ENCODE data around the gene PADI3.

Gene PADI3

DNA sequence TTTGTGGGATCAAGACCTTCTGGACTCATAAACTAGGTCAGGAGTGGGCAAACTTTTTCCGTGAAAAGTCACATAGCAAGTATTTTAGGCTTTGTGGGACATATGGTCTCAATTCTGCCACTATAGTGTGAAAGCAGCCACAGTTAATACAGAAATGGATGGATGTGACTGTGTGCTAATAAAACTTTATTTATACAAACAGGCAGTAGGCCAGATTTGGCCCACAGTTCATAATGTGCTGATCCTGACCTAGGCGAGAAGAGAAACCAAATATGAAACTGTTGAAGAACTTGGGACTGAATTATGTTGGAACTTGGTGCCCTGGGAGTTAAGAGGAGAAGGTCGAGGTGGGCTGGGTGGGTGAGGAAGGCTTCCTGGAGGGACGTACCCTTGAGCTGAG is 17.1 kb downstream of the PADI3 start:
- H3K9me3 ChIP-seq (ENCODE audit: control insufficient read depth in 2 of 2, low read length in 2 of 2) = no peaks in the 10 kb centered on the region
- H3K36me3 ChIP-seq (ENCODE audit: control insufficient read depth in 2 of 2, insufficient read depth in 2 of 2, low read length in 2 of 2) = no peaks in the 10 kb centered on the region
- H3K27me3 ChIP-seq (ENCODE audit: control insufficient read depth in 2 of 2, insufficient read depth in 2 of 2, low read length in 2 of 2) = no peaks in the 10 kb centered on the region
- H3K4me1 ChIP-seq (ENCODE audit: control insufficient read depth in 2 of 2, insufficient read depth in 2 of 2, low read length in 2 of 2) = no peaks in the 10 kb centered on the region
- H3K27ac ChIP-seq (ENCODE audit: low read depth in 2 of 2, low read length in 2 of 2) = no peak overlapping the region
- no peak overlapping the region for H3K9ac ChIP-seq (ENCODE audit: low read depth in 1 of 2, low read length in 2 of 2)
- H3K4me3 ChIP-seq (ENCODE audit: low read length in 2 of 2) = no peak overlapping the region

DNA sequence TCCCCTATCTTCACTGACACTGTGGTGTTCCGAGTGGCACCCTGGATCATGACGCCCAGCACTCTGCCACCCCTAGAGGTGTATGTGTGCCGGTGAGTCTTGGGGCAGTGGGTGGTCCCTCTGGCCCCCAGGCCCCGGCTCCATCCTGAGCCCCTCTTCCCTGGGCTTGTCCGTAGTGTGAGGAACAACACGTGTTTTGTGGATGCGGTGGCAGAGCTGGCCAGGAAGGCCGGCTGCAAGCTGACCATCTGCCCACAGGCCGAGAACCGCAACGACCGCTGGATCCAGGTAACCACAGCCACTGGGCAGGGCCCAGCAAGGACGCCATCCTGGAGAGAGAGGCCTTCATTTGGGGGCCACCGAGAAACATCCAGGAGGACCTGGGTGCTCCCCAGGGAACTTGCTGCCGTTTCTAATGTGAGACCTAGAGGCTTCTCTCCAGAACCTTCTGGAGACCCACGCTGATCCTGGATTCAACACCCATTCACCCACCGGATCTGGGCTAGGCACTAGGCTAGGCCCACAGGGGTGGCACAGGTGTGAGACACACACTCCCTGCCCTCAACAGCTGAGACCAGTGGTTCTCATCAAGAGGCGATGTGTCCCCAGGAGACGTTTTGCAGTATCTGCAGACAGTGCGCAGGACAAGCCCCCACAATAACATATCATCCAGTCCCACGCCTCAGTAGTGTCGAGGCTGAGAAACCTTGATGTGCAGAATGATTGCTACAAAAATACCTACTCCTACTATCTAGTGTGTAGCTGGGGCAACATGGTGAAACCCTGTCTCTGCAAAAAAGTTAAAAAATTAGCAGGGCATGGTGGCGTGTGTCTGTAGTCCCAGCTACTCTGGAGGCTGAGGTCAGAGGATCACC is 22.2 kb downstream of the PADI3 start:
- H3K9me3 ChIP-seq (ENCODE audit: control insufficient read depth in 2 of 2, low read length in 2 of 2) = no peaks in the 10 kb centered on the region
- no peak overlapping the region for H3K9ac ChIP-seq (ENCODE audit: low read depth in 1 of 2, low read length in 2 of 2)
- peaks cover 6 to 12% of the 10 kb centered on the region in 2 donors for H3K4me1 ChIP-seq (ENCODE audit: control insufficient read depth in 2 of 2, insufficient read depth in 2 of 2, low read length in 2 of 2)
- no peaks in the 10 kb centered on the region for H3K27me3 ChIP-seq (ENCODE audit: control insufficient read depth in 2 of 2, insufficient read depth in 2 of 2, low read length in 2 of 2)
- no peaks in the 10 kb centered on the region for H3K36me3 ChIP-seq (ENCODE audit: control insufficient read depth in 2 of 2, insufficient read depth in 2 of 2, low read length in 2 of 2)
- H3K4me3 ChIP-seq (ENCODE audit: low read length in 2 of 2) = no peak overlapping the region
- no peak overlapping the region for H3K27ac ChIP-seq (ENCODE audit: low read depth in 2 of 2, low read length in 2 of 2)

DNA sequence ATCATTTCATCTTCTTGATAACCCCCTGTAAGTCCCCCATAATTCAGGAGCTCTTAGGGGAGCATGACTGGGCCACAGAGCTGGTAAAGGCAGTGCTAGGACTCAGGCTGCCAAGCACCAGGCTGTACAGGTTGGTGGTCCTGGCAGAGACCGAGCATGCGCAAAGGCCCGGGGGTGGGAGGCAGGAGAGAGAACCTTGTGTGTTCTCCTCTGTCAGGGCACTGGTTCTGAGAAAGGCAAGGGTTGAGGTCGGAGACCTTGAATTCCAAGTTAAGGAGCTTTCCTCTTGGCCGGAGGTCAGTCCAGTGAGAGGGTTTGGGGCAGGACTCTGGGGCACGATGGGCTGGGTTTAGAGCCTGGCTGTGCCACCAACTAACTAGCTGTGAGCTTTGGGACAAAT is 23.2 kb downstream of the PADI3 start:
- peaks cover 6 to 12% of the 10 kb centered on the region in 2 donors for H3K4me1 ChIP-seq (ENCODE audit: control insufficient read depth in 2 of 2, insufficient read depth in 2 of 2, low read length in 2 of 2)
- H3K9ac ChIP-seq (ENCODE audit: low read depth in 1 of 2, low read length in 2 of 2) = no peak overlapping the region
- peaks cover 0 to 2% of the 10 kb centered on the region in 2 donors for H3K27me3 ChIP-seq (ENCODE audit: control insufficient read depth in 2 of 2, insufficient read depth in 2 of 2, low read length in 2 of 2)
- no peaks in the 10 kb centered on the region for H3K36me3 ChIP-seq (ENCODE audit: control insufficient read depth in 2 of 2, insufficient read depth in 2 of 2, low read length in 2 of 2)
- no peak overlapping the region for H3K27ac ChIP-seq (ENCODE audit: low read depth in 2 of 2, low read length in 2 of 2)
- H3K9me3 ChIP-seq (ENCODE audit: control insufficient read depth in 2 of 2, low read length in 2 of 2) = no peaks in the 10 kb centered on the region
- no peak overlapping the region for H3K4me3 ChIP-seq (ENCODE audit: low read length in 2 of 2)

DNA sequence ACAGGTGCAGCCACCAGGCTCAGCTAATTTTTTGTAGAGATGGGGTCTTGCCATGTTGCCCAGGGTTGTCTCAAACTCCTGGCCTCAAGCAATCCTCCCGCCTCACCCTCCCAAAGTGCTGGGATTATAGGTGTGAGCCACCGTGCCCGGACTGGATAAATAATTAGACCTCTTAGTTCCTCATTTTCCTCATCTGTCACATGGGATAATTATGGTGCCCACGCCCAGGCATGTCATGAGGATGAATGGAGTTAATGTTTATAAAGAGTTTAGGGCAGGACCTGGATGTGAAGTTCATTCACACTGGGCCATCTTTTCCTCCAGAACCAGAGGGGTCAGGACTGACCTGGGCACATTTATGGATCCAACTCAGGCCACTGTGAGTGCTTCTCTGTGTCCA is 23.7 kb downstream of the PADI3 start:
- Histone ChIP-seq H3K4me3 (ENCODE audit: low read length in 2 of 2) (no peak overlapping the region), H3K9ac (ENCODE audit: low read depth in 1 of 2, low read length in 2 of 2) (no peak overlapping the region), H3K36me3 (ENCODE audit: control insufficient read depth in 2 of 2, insufficient read depth in 2 of 2, low read length in 2 of 2) (no peaks in the 10 kb centered on the region), H3K4me1 (ENCODE audit: control insufficient read depth in 2 of 2, insufficient read depth in 2 of 2, low read length in 2 of 2) (peaks cover 6 to 12% of the 10 kb centered on the region in 2 donors), H3K27ac (ENCODE audit: low read depth in 2 of 2, low read length in 2 of 2) (peak overlapping the region; percentile 11 to 43), H3K27me3 (ENCODE audit: control insufficient read depth in 2 of 2, insufficient read depth in 2 of 2, low read length in 2 of 2) (peaks cover 0 to 2% of the 10 kb centered on the region in 2 donors), H3K9me3 (ENCODE audit: control insufficient read depth in 2 of 2, low read length in 2 of 2) (no peaks in the 10 kb centered on the region)

DNA sequence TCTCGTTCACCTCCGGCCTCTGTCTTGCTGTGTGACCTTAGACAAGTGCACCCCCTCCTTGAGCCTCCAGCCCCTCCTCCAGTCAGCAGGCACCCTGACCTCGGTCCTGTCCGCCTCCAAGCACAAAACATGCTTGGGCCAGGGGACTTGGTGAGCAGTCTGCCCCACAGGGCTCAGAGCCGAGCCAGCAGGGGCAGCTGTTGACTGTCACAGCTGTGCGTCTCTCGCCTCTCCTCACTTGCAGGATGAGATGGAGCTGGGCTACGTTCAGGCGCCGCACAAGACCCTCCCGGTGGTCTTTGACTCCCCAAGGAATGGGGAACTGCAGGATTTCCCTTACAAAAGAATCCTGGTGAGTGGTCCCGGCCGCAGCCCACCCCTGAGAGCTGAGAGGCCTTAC is 24.2 kb downstream of the PADI3 start:
- Histone ChIP-seq H3K27ac (ENCODE audit: low read depth in 2 of 2, low read length in 2 of 2) (peak overlapping the region; percentile 11 to 43), H3K27me3 (ENCODE audit: control insufficient read depth in 2 of 2, insufficient read depth in 2 of 2, low read length in 2 of 2) (peaks cover 0 to 2% of the 10 kb centered on the region in 2 donors), H3K9ac (ENCODE audit: low read depth in 1 of 2, low read length in 2 of 2) (no peak overlapping the region)

DNA sequence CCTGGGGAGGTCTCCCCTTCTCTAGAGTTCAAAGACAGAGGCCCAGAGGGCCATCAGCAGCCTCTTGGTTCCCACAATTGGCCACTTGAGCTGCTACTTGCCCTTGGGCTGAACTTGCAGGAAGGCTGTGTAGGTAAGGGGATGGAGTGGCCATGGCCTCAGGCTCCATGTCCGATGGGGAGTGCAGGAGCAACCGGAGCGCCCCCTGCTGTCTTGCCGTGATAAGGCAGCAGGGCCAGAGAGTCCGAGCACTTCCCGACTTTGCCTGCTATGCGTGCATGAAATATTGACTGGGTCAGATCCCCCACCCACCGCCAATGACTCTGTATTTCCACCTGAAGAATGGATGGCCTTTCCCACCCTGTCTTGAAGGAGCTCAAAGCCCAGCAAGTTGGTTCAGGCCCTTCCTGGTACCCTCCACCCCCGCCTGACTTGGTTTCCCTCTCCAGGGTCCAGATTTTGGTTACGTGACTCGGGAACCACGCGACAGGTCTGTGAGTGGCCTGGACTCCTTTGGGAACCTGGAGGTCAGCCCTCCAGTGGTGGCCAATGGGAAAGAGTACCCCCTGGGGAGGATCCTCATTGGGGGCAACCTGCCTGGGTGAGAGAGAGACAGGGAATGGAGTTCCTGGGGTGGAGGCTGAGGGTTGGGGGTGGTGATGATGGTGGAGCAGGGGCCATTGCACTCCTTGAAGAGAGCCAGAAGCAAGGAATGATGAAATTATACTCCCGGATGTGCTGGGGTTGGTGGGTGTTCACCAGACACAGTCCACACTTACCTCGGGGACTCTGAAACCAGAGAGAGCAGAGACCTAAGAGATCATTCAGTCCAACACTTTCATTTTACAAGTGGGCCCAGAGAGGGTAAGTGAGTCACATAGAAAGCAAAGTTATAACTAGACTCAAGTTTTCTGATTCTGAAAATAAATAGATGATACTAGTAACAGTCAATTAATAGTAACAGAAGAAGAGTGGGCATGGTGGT is 25.6 kb downstream of the PADI3 start:
- H3K4me1 ChIP-seq (ENCODE audit: control insufficient read depth in 2 of 2, insufficient read depth in 2 of 2, low read length in 2 of 2) = peaks cover 6 to 12% of the 10 kb centered on the region in 2 donors
- no peaks in the 10 kb centered on the region for H3K9me3 ChIP-seq (ENCODE audit: control insufficient read depth in 2 of 2, low read length in 2 of 2)
- peaks cover 0 to 2% of the 10 kb centered on the region in 2 donors for H3K27me3 ChIP-seq (ENCODE audit: control insufficient read depth in 2 of 2, insufficient read depth in 2 of 2, low read length in 2 of 2)
- H3K27ac ChIP-seq (ENCODE audit: low read depth in 2 of 2, low read length in 2 of 2) = no peak overlapping the region
- no peaks in the 10 kb centered on the region for H3K36me3 ChIP-seq (ENCODE audit: control insufficient read depth in 2 of 2, insufficient read depth in 2 of 2, low read length in 2 of 2)
- H3K9ac ChIP-seq (ENCODE audit: low read depth in 1 of 2, low read length in 2 of 2) = no peak overlapping the region
- H3K4me3 ChIP-seq (ENCODE audit: low read length in 2 of 2) = no peak overlapping the region

More for the DNA sequence above, 24.2 kb downstream of the PADI3 start:
- Histone ChIP-seq H3K4me3 (ENCODE audit: low read length in 2 of 2) (no peak overlapping the region), H3K4me1 (ENCODE audit: control insufficient read depth in 2 of 2, insufficient read depth in 2 of 2, low read length in 2 of 2) (peaks cover 6 to 12% of the 10 kb centered on the region in 2 donors), H3K36me3 (ENCODE audit: control insufficient read depth in 2 of 2, insufficient read depth in 2 of 2, low read length in 2 of 2) (no peaks in the 10 kb centered on the region), H3K9me3 (ENCODE audit: control insufficient read depth in 2 of 2, low read length in 2 of 2) (no peaks in the 10 kb centered on the region)

DNA sequence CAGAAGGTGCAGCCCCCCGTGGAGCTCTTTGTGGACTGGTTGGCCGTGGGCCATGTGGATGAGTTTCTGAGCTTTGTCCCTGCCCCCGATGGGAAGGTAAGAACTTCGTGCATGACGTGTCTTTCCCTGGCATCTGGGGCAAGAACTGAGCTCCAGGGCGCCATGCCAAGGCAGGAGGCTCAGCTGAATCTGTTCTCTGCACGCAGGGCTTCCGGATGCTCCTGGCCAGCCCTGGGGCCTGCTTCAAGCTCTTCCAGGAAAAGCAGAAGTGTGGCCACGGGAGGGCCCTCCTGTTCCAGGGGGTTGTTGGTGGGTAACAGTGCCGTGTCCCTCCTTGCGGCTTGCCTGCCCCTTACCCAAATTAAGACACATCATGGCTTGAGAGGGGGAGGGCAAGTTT is 27.7 kb downstream of the PADI3 start:
- no peaks in the 10 kb centered on the region for H3K36me3 ChIP-seq (ENCODE audit: control insufficient read depth in 2 of 2, insufficient read depth in 2 of 2, low read length in 2 of 2)
- H3K4me1 ChIP-seq (ENCODE audit: control insufficient read depth in 2 of 2, insufficient read depth in 2 of 2, low read length in 2 of 2) = peaks cover 6 to 12% of the 10 kb centered on the region in 2 donors
- peaks cover 2 to 4% of the 10 kb centered on the region in 2 donors for H3K27me3 ChIP-seq (ENCODE audit: control insufficient read depth in 2 of 2, insufficient read depth in 2 of 2, low read length in 2 of 2)
- no peaks in the 10 kb centered on the region for H3K9me3 ChIP-seq (ENCODE audit: control insufficient read depth in 2 of 2, low read length in 2 of 2)
- no peak overlapping the region for H3K27ac ChIP-seq (ENCODE audit: low read depth in 2 of 2, low read length in 2 of 2)
- no peak overlapping the region for H3K4me3 ChIP-seq (ENCODE audit: low read length in 2 of 2)
- H3K9ac ChIP-seq (ENCODE audit: low read depth in 1 of 2, low read length in 2 of 2) = no peak overlapping the region

DNA sequence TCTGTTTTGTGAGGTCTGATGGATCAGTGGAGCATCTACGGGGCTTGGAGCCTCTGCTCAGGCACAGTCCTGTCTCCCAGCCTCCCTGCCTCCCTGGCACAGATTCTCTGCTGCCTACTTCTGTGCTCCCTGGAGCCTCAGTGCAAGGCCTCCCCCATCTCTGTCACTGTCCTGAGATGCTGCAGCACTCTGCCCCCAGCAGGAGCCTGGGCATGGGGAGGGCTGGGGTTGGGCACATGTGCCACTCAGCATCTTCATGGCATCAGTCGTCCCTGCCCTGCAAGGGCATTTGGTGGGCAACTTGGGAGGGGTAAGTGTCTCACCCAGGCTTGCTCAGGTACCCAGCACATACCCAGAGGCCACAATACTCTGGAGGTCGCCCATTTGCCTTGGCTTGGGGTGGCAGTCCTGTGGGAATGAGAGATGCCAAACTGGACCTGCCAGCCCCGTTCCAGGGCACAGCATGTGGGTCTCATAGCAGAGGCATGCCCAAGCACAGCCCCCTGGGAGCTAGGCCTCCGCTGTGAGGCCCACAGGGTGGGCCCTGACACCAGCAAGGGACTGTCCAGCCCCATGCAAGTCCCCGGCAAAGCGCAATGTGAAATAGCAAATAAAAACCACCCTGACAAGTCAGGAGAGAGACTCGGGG is 28.7 kb downstream of the PADI3 start:
- peaks cover 2 to 4% of the 10 kb centered on the region in 2 donors for H3K27me3 ChIP-seq (ENCODE audit: control insufficient read depth in 2 of 2, insufficient read depth in 2 of 2, low read length in 2 of 2)
- no peaks in the 10 kb centered on the region for H3K36me3 ChIP-seq (ENCODE audit: control insufficient read depth in 2 of 2, insufficient read depth in 2 of 2, low read length in 2 of 2)
- H3K9ac ChIP-seq (ENCODE audit: low read depth in 1 of 2, low read length in 2 of 2) = no peak overlapping the region
- no peak overlapping the region for H3K27ac ChIP-seq (ENCODE audit: low read depth in 2 of 2, low read length in 2 of 2)
- H3K4me1 ChIP-seq (ENCODE audit: control insufficient read depth in 2 of 2, insufficient read depth in 2 of 2, low read length in 2 of 2) = peaks cover 6 to 12% of the 10 kb centered on the region in 2 donors
- no peaks in the 10 kb centered on the region for H3K9me3 ChIP-seq (ENCODE audit: control insufficient read depth in 2 of 2, low read length in 2 of 2)
- H3K4me3 ChIP-seq (ENCODE audit: low read length in 2 of 2) = no peak overlapping the region

DNA sequence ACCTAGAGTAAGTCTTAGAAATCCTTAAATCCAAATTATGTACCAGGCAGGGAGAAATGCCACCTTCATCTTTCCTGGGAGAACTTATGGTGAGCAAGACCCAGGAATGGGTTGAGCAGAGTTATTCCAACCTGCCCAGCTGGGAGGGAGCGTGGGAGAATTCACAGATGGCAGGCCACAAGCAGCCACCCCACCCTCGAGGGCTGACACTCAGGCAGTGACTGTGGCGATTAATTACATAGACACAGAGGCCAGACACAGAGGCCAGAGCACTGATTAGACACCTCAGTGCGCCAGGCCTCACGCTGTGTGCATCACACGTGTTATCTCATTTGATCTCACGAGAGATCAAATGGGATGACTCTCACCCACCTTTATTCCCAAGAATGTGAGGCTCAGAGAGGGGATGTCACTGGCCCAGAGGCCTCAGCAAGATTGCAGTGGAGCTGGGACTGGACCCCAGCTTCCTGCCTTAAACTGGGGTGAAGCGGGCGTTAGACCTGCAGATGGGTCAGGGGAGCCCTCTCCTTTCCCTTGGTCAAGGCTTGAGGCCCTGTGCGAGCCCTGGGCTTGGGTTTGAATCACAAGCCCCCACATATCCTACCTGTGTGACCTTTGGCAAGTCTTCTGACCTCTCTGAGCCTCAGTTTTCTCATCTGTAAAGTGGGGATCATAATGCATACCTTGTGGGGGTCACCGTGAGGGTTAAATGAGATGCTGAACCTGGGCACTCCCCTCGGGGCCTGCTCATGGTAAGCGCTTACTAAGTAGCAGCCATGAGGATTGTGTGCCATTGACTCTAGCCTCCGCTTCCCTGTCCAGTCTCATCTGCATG is 30.3 kb downstream of the PADI3 start:
- H3K9ac ChIP-seq (ENCODE audit: low read depth in 1 of 2, low read length in 2 of 2) = no peak overlapping the region
- no peak overlapping the region for H3K4me3 ChIP-seq (ENCODE audit: low read length in 2 of 2)
- H3K27ac ChIP-seq (ENCODE audit: low read depth in 2 of 2, low read length in 2 of 2) = no peak overlapping the region
- no peaks in the 10 kb centered on the region for H3K9me3 ChIP-seq (ENCODE audit: control insufficient read depth in 2 of 2, low read length in 2 of 2)
- no peaks in the 10 kb centered on the region for H3K36me3 ChIP-seq (ENCODE audit: control insufficient read depth in 2 of 2, insufficient read depth in 2 of 2, low read length in 2 of 2)
- H3K4me1 ChIP-seq (ENCODE audit: control insufficient read depth in 2 of 2, insufficient read depth in 2 of 2, low read length in 2 of 2) = no peaks in the 10 kb centered on the region
- peaks cover 2 to 4% of the 10 kb centered on the region in 2 donors for H3K27me3 ChIP-seq (ENCODE audit: control insufficient read depth in 2 of 2, insufficient read depth in 2 of 2, low read length in 2 of 2)

All from mucosa of rectum (tissue), 2 donors.